Measurements from ENCODE around the gene CENPF.

DNA sequence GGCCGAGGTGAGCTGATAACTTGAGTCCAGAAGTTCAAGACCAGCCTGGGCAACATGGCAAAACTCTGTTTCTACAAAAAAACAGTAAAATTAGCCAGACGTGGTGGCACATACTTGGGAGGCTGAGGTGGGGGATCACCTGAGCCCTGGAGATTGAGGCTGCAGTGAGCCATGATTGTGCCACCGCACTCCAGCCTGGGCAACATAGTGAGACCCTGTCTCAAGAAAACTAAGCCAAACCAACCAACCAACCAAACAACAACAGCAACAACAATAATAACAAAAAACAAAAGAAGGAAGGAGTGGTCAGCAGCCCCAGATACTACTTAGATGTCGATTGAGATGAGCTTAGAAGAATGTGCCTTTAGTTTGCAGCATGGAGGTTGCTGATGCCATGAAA is 47.7 kb downstream of the CENPF start:
- TF ChIP-seq, protein P1, sequence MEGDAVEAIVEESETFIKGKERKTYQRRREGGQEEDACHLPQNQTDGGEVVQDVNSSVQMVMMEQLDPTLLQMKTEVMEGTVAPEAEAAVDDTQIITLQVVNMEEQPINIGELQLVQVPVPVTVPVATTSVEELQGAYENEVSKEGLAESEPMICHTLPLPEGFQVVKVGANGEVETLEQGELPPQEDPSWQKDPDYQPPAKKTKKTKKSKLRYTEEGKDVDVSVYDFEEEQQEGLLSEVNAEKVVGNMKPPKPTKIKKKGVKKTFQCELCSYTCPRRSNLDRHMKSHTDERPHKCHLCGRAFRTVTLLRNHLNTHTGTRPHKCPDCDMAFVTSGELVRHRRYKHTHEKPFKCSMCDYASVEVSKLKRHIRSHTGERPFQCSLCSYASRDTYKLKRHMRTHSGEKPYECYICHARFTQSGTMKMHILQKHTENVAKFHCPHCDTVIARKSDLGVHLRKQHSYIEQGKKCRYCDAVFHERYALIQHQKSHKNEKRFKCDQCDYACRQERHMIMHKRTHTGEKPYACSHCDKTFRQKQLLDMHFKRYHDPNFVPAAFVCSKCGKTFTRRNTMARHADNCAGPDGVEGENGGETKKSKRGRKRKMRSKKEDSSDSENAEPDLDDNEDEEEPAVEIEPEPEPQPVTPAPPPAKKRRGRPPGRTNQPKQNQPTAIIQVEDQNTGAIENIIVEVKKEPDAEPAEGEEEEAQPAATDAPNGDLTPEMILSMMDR (IDR thresholded peaks at IDR 0.05): no peak
- TF ChIP-seq POLR2A (IDR thresholded peaks at IDR 0.05; ENCODE audit: low read depth) (no peak), POLR2AphosphoS5 (IDR thresholded peaks at IDR 0.05) (no peak), EP300 (IDR thresholded peaks at IDR 0.05) (no peak)

Data from esophagus muscularis mucosa (tissue), 4 donors.